DOHH2 (cell line): ENCODE measurements around the gene ANKS1B.

Experiments used
- CTCF ChIP-seq: fragments of 200-600 bp; sonication (generic); IDR thresholded peaks from one replicate; pipeline ENCODE4 v1.5.1; 2014; ENCODE audit warnings: antibody characterized with exemption, mild to moderate bottlenecking, low read depth, low read length; ENCODE audit not compliant: poor library complexity, severe bottlenecking
- EZH2phosphoT487 ChIP-seq: fragments of 200-600 bp; sonication (generic); IDR thresholded peaks from 2 replicates; pipeline ENCODE4 v1.6.1; 2017; ENCODE audit warnings: borderline replicate concordance, mild to moderate bottlenecking, antibody characterized with exemption, low read length, moderate library complexity, mixed read lengths

DNA sequence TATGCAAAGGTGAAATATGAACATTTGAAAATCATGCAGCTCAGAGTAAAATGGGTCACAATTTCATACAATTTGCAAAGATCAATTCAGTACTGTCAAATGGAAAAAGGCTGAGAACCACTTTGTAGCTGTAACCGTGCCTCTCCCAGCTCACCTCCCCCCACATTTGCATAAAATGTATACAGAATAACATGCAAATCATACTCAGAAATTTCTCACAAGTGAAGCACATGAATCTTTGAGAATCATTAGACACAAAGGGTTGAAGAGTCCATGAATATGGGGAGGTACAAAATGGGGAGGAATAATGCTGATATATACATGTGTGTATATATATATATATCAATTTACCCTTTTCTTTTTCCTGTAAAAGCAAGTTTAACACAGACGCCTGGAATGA, 1177.5 kb downstream of the ANKS1B start:
- TF ChIP-seq CTCF, result no peak
- no peak for TF ChIP-seq EZH2phosphoT487
